DND-41 (cell line): ENCODE results near the gene PLEKHA6.

Experiments used
- CTCF ChIP-seq: IDR thresholded peaks from 2 replicates; pipeline ENCODE4 v1.5.1; 2012; ENCODE audit warnings: borderline replicate concordance, low read length, moderate library complexity, mild to moderate bottlenecking; ENCODE audit not compliant: poor library complexity, severe bottlenecking; ENCODE audit errors: extremely low read depth
- EZH2 ChIP-seq: IDR thresholded peaks from 3 replicates; pipeline ENCODE4 v1.6.1; 2012; ENCODE audit warnings: borderline replicate concordance, low read depth, mild to moderate bottlenecking, moderate library complexity, low read length, inconsistent platforms; ENCODE audit not compliant: severe bottlenecking

DNA sequence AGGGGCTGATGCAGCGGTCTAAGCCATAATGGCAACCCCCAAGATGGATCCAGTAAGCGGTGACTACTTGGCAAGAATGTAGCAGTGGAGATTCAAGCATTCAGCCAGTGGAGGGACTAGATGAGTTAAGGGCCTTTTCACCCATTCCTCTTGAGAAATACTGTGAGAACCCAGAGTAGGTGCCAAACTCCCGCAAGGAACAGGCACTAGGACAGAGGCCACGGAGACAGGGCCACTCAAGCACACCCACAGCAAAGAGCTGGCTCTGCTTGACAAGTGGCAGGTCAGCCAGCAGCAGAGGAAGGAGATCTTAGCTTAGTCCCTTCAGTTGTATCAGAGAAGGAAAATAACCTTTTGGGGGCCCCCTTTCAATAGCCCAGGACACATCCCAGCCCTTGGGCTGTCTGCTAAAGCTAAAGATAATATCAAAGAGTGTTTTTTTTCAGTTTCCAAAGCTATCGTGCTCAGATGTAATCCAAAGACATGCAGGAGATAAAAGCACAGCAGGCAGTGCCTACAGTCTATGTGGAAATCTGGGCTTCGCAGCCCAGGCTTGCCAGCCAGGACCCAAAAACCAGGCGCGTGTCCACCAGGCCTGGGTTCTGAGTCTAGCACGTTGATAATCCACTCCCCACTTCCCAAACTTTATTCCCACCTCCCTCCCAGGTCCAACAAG is 83.9 kb downstream of the PLEKHA6 start:
- no peak for TF ChIP-seq CTCF
- no peak for TF ChIP-seq EZH2
